NCI-H2227 (cell line): ENCODE results near the gene SEC63.
A peak's percentile ranks its signal among the peaks of the same experiment; 100 is the strongest.
"Not testable (repeated sequence)": the region's sequence is repeated elsewhere in the genome, so short reads cannot be mapped to it uniquely, and the experiment has no call there.

Experiments used
- DNase-seq: peaks from one replicate; lab custom pipeline; 2025; ENCODE audit not compliant: unreplicated experiment; lab: John Stamatoyannopoulos, UW

The SEC63 gene

GRCh38 chr6:107864226-107865127 lies 93.5 kb downstream of the SEC63 start:
- peak; percentile 70 for DNase-seq

- no peak for DNase-seq
Measured at GRCh38 chr6:107862383-107862782, 95.6 kb downstream of the SEC63 start.

- not testable (repeated sequence) for DNase-seq
Measured at GRCh38 chr6:107860963-107861362, 97.0 kb downstream of the SEC63 start.

- DNase-seq, result not testable (repeated sequence)
Measured at GRCh38 chr6:107860144-107860543, 97.9 kb downstream of the SEC63 start.

- DNase-seq, result no peak
Measured at GRCh38 chr6:107853230-107853629, 104.8 kb downstream of the SEC63 start.

- no peak for DNase-seq
Measured at GRCh38 chr6:107849325-107849724, 108.7 kb downstream of the SEC63 start.

- peak; percentile 87 for DNase-seq
Measured at GRCh38 chr6:107847844-107848802, 109.9 kb downstream of the SEC63 start.

- DNase-seq, result no peak
Measured at GRCh38 chr6:107846262-107846795, 111.7 kb downstream of the SEC63 start.

- DNase-seq, result no peak
Measured at GRCh38 chr6:107845777-107846176, 112.2 kb downstream of the SEC63 start.

GRCh38 chr6:107843400-107843799 lies 114.6 kb downstream of the SEC63 start:
- DNase-seq, result no peak

- no peak for DNase-seq
Measured at GRCh38 chr6:107841275-107841670, 116.7 kb downstream of the SEC63 start.

- no peak for DNase-seq
Measured at GRCh38 chr6:107840636-107841274, 117.3 kb downstream of the SEC63 start.

GRCh38 chr6:107833136-107833535 lies 124.9 kb downstream of the SEC63 start:
- no peak for DNase-seq

- no peak for DNase-seq
Measured at GRCh38 chr6:107832151-107833056, 125.6 kb downstream of the SEC63 start.

- no peak for DNase-seq
Measured at GRCh38 chr6:107830060-107830459, 127.9 kb downstream of the SEC63 start.

GRCh38 chr6:107827541-107827940 lies 130.5 kb downstream of the SEC63 start:
- no peak for DNase-seq

- DNase-seq, result no peak
Measured at GRCh38 chr6:107823047-107823557, 134.9 kb downstream of the SEC63 start.

GRCh38 chr6:107822176-107823046 lies 135.6 kb downstream of the SEC63 start:
- DNase-seq, result peak; percentile 3

GRCh38 chr6:107821591-107821990 lies 136.4 kb downstream of the SEC63 start:
- DNase-seq, result peak; percentile 5
